Dermis microvascular lymphatic vessel endothelial cell (primary cell): ENCODE results near the gene CADM1. TPM values are rescaled to one million over a fixed set of nuclear protein-coding genes. Genes with fewer than 3 reads are reported as not detected.

ENCODE experiments used
- DNase-seq, 2 donors: peaks; one replicate each; pipeline versions ENCODE4 v3.0.0 to v3.0.0-alpha.2; 2010; ENCODE audit warnings: low read depth in 2 of 2
- total RNA-seq: library from RNA; depleted of rRNA; stranded (reverse); fragments of >200 nt; gene quantifications from 2 replicates; pipeline ENCODE4 v1.2.1, GENCODE V29; 2014

The CADM1 gene
- total RNA-seq: 0.51 and 0.77 TPM in 2 replicates

DNA sequence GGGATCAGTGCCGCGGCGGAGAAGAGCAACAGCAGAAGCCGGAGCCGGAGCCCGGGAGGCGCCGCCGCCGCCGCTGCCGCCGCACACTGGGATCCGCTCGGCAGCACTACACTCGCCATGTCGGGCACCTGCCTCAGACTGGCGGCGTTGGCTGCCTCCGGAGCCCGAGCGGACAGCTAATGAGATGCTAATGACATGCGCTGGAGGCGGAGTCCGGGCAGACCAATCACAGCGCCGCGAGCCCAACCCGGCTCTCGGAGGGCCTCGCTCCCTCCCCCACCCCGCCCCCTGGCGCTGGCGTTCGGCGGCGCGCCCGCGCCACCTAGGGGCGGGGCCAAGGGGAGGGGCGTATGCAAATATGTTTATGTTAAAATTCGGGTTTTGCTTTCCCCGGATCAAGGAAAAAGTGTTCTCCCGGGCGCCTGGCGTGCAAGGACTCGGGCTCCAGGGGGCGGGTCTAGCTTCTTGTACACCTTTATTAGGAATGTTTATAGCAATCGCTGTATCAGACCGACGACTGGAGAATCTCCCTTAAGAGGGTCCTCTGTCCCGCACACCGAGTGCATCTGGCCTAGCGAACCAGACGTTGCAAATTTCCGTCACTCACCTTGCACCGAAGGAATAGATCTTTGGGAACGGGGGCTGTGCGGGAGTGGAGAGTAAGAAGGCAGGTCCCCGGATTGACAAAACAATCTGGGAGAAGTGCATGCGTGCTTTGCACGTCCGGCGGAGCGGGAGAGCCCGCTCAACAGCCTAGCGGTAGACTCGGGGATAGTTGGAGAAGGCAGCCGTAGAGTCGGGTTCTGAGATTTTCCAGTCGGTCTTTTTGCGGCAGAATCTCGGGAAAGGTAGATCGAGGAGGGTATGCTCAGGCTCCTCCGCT, at the start of gene CADM1:
Gene CADM1 (minus strand): TSS at position 140 of the 883 bp plus-strand sequence.
- peak; percentile 70 to 87 for DNase-seq

- no peak for DNase-seq
Observed at GRCh38 chr11:115552773-115553438, 48.7 kb upstream of the CADM1 start.

- DNase-seq: no peak
Observed at GRCh38 chr11:115552151-115552772, 48.0 kb upstream of the CADM1 start.

- no peak for DNase-seq
Observed at GRCh38 chr11:115550291-115551059, 46.3 kb upstream of the CADM1 start.

DNA sequence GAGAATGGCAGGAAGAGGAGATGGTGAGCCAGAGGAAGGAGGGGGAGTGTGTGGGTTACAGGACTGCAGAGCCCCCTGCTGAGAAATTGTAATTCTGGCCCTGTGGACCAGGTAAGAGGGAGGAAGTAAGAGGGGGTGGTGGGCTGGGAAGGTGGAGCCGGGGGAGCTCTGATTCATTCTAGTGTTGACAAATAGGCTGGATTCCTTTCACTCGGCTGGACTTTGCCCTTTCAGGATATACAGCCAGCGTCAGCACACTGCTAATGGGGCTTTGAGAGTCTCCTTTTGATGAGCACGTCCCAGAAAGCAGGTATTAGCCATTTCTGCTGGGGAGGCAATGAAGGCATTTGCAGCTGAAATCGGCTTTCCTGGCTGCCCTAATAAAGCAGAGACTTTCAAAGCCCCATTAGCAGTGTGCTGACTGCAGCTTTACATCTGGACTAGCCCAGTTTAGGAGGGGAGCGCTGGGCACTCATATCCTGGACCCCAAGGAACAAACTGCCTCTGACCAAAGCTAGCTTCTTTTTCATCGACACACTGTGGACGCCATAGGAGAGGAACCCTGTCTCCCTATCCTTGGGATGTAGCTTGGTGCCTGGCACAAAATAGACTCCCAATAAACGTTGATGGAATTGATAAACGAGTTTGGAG, 44.8 kb upstream of the CADM1 start:
- no peak for DNase-seq

- DNase-seq: no peak
Observed at GRCh38 chr11:115545581-115546210, 41.5 kb upstream of the CADM1 start.

DNA sequence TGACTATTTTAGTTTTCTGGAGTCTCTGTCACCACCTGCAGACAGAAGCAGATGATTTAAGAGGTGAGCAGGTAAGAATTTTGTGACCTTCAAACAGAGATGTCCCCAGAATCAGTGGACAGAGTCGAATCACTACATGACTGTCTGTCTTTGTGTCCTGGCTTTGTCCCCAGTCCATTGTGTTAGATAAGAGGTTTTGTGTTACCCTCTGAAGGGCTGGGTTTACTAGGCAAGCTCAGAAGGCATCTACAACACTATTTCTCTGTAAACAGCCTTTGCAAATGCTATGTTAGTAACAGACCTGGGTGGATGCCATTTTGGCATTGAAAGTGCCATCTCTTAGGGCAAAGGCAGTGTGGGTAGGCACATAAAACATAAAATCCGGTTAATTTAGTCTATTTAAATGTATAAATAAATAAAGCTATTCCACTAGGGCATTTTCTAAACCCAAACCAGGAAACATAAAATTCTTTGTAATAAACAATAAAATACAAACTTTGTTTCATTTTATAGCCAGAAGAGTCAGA, 40.3 kb upstream of the CADM1 start:
- DNase-seq: no peak

DNA sequence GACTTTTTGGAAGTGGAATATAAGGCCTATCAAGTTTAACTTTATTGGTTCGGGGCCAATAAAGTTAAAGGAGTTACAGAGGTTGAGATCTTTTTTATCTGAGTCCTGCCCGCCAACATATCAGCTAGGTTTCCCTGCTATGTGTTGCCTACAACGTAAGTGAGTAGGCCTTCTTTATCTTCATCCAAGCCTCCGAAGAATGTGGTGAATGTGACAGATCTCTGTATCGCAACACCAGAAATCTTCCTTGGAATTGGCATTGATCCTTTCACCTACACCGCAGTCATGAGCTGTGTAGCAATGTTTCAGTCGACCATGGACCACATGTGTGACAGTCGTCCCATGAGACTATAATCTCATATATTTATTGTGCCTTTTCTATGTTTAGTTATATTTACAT, 37.3 kb upstream of the CADM1 start:
- DNase-seq: no peak

GRCh38 chr11:115539844-115540243, 35.6 kb upstream of the CADM1 start:
- DNase-seq: no peak

- DNase-seq: no peak
Observed at GRCh38 chr11:115535781-115536180, 31.6 kb upstream of the CADM1 start.

DNA sequence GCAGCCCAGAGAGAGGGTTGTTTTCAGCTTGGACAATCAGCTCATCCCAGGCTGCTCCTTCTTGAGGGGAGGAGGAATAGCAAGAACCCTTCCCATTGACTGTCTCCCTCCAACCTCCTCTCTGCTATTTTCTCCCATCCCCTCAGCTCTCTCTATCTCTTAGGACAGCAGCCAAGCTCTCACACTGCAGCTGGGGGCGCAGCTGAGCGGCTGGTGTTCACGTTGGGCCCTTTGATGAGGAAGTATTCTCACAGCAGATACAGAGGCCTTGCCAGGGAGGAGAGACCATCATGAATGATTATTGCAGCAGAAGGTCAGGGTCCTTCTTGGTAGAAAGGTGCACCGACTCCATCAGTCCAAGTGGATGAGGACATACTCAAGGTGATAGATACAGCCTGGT, 26.5 kb upstream of the CADM1 start:
- no peak for DNase-seq

DNA sequence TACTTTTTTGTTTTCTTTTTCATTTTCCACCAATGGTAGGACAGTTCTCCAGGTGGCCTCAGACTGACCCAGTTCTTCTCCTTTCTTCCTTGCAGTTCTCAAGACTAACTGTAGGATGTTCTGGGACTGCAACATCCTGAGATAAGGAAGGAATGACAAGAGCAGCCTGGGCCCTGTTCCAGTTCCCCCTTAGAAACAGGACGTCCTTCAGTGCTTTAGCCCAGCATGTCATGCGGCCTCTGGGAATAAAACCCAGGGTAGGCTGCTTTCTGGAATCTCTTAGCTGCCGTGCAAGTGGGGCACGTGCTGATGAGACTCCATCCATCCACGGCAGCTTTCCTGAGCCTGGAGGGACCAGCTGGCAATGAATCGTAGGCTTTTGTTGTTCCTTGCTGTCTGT, 24.0 kb upstream of the CADM1 start:
- DNase-seq: no peak

DNA sequence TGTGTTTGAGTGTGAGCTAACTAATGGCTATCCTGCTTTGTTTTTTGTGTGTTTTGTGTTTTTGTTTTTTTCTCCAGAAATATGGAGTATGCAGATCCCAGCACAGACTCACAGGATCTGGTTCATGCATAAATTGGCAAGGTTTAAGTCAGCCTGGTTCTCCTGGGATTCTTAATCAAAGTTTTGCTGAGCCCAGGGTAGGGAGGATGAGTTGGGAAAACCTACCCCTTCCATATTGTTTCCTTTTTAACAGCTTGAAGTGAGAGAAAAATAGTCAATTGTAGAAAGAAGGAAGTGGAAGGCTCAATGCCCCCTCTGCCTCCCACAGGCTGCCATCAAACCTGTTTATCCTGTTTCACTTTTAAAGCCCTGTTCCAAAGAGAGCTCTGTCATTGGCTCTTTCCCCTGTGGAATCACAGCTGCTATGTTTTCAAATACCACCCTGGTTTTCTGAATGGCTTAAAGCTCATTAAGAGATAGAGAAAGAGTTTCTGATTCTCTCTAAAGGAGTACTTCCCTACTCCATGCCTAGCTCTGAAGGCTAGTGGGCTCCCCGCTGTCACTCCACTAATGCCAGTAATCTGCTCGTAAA, 23.4 kb upstream of the CADM1 start:
- no peak for DNase-seq

- no peak for DNase-seq
Observed at GRCh38 chr11:115525531-115526006, 21.4 kb upstream of the CADM1 start.

DNA sequence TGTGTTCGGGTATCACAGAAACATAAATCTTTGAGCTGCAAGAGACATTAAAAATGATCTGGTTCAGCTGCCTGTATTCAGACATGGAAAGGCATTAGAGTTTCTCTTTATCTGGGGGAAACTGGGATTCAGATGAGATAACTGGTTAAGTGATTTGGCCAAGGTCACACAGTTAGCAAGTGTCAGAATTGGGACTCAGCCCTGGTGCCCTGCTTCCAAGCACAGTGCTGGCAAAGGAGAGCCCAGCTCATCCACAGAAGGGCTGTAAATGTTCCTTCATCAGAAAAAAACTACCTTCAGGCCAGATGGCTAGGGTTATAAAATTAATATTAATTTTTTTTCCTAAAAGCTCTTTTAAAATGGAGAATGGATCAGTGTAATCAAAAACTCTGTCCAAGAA, 20.4 kb upstream of the CADM1 start:
- DNase-seq: no peak

DNA sequence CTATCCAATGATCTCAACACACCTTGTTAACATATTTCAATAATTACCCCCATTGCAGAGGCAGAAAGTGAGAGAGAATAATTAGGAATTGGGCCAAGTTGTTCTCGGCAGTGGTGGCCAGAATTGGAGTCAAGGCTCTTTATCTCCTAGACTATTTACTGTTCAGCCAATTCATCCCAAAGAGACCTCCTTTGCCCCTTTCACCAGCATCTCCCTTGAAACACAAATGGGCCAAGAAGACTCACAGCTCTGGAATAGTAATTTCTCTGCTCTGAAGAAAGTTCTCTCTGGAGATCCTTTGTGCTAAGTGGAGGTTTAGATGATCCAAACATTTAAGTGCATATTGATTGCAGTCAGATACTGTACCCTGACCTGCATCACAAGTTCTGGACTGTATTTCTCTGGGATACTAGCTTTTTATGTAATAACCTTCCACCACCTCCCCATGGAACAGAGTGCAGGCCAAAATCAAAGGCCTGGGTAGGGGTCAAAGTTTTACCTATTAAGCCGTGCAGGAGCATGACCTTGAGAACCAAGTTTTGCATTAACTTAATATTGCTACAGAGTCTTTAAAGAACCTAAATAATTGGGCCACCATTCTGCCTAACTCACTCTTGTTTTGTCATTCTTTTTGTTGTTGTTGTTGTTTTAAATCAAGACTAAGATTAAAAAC, 19.6 kb upstream of the CADM1 start:
- no peak for DNase-seq

- DNase-seq: no peak
Observed at GRCh38 chr11:115522302-115522701, 18.1 kb upstream of the CADM1 start.

DNA sequence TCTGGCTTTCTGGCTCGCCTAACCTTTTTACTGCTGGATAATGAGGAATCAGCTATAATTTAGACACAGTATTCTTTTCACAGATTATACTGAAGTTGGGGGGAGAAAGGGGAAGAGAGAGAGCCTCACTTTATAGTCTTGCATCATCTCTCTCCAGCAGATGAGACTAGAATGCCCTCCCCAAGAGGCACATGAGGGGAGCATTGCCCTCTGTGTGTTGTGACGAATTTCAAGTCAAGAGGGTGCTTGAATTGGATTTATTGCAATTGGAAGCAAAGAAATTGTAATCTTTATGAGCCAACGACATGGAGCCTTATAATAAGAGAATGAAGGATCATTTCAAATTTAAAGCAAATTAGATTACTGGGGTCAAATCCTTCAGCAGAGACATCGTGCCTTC, 17.6 kb upstream of the CADM1 start:
- DNase-seq: no peak

DNA sequence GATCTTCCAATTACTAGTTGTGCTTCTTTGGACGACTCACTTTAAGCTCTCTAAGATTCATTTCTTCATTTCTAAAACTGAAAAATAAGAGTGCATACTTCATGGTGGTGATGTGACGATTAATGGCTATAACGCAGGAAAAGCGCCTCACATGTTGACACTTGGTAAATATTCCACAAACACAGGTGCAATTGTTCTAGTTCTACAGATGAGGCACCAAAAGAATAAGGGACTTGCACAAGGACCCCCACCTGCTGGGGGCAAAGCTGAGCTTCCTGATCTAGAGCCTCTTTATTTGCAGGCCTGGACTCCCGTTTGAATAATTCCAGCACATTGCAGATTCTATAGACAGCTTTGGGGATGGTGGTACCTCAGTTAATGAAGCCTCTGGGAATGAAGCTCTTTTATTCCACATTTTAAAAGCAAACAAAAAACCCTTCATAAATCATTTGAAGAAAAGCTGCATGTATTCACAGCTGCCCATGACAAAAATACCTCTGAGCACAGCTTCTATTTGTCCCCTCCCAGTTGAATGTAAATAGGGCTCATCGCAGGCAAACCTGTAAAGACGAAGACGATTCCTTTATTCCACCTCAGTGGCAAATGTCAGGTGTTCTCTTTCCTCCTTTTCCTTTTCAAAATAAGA, 14.9 kb upstream of the CADM1 start:
- DNase-seq: no peak
